Measurements from ENCODE around the gene CDC42BPA.
"Not testable (repeated sequence)": the region's sequence is repeated elsewhere in the genome, so short reads cannot be mapped to it uniquely, and the experiment has no call there.

CDC42BPA gene

DNA sequence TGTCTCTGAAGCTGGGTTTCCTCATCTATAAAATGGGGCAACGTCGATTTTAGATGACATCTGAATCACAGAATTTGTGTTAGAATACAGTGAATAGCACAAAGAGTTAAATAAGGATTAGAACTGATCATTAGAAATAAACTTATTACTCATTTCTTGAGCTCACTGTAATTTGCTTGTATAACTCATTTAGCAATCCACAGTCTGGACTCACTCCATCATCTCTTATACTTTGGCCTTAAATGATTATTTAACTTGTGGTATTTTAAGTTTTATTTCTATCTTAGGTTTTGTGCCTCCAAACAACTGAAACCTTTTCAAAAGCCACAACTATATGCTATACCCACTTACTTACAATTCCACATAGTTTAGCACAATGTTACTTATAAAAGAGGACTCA lies 128.0 kb downstream of the CDC42BPA start:
- no peak for DNase-seq

- DNase-seq, result no peak
Observed at GRCh38 chr1:227185291-227185690, 133.0 kb downstream of the CDC42BPA start.

DNA sequence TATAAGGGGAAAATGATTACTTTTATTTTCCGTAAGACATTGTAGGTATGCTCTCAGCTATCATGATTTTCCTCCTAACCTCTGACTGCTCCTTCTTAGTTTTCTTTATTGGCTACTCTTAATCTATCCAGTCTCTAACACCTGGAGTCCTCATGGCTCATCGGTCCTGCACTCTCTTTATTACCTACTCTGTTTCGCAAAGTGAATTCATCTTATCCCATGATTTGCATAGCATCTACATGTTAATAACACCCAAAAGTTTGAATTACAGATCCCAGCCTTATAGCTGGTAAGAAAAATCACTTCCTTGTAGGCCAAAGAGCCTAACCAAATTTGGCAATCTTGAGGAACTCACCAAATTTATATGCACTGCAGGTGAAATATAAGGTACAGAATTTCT lies 136.3 kb downstream of the CDC42BPA start:
- no peak for DNase-seq

- no peak for DNase-seq
Observed at GRCh38 chr1:227175611-227176010, 142.7 kb downstream of the CDC42BPA start.

DNA sequence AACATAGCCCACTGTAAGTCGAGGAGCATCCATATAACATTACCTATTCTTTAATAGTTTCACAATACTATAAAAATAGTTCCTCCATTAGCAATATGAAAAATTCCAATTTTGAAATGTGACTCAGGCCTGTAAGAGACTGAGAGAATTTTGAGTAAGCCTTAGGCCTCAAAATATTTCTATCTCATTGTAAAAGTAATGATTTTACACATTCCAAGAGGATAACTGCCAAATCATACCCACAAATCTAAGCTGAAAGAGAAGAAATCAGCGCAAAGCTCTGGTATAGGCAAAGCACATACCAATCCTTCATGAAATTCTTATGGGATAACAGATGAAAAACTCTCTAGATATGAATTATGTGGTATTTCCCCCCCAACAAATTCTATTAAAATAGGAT lies 144.1 kb downstream of the CDC42BPA start:
- DNase-seq, result no peak

DNA sequence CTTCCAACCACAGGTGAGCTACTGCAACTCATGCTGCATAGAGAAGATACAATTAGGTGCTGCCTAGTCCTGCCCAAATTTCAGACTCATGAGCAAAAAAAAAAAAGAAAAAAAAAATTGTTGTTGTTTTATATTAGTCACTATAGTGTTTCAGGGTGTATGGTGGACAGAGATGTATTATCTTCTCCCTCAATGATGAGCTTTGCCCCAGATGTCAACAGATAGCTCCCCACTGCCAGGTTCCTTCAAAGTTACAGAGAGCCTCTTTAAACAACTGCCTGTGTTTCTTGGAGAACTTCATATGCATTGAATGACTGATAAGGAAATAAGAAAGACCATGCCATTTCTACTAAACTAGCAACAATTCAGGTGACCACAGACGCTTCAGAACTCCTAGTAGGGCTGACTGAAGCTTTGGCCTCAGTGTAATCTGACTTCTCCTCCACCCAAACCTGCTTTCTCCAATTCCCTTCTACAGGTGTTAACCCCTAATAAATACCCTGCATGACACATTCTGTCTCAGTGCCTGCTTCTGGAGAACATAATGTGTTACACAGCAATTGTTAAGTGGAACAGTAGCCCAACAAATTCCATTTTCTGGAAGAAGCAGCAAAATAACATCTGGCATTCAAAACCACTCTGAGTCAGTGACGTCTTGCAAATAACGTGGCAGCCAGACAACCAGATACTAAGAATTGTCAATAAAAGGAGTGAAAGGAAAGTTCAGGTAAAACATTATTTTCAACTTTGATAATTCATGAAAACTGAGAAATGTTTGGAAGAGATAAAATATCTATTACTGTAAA lies 147.7 kb downstream of the CDC42BPA start:
- no peak for DNase-seq

DNA sequence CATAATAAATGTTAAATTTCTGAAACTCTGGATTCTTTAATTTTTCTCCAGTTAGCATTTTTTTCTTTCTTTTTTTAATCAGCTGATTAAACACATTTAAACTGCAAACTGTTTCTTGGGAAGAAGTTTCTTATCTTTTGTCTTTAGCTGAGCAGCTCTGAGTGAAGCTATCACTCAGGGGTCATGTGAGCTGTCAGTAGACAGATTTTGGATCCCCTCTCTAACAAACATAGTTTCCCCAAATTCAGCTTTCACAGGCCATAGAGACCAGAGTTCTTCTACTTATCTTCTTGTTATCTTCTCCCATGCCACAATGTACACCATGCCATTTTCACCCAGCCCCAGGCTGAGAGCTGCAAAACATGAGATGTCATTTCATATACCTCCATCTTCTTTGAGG lies 148.9 kb downstream of the CDC42BPA start:
- no peak for DNase-seq

- DNase-seq, result no peak
Observed at GRCh38 chr1:227167276-227168101, 150.8 kb downstream of the CDC42BPA start.

DNA sequence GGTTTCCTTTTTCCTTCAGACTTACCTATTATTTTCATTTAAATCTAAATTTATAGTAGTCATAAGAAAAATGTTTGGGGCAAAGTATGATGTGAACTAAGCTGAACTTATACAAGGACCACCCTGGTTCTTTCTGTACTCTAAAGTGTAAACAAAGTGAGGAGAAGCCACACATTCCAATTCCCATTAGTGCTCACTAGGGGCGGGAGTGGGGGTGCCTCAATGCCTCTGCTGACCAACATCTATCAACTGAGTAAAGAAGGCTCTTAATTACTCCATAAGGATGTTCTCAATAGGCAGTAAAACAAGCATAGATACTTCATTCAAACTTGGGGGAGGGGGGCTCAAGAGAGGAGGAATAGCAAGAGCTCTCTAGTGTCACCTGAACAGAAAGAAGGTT lies 151.7 kb downstream of the CDC42BPA start:
- DNase-seq, result no peak

GRCh38 chr1:227161470-227161869 lies 156.8 kb downstream of the CDC42BPA start:
- no peak for DNase-seq

GRCh38 chr1:227156520-227156919 lies 161.8 kb downstream of the CDC42BPA start:
- no peak for DNase-seq

- no peak for DNase-seq
Observed at GRCh38 chr1:227155688-227156087, 162.6 kb downstream of the CDC42BPA start.

DNA sequence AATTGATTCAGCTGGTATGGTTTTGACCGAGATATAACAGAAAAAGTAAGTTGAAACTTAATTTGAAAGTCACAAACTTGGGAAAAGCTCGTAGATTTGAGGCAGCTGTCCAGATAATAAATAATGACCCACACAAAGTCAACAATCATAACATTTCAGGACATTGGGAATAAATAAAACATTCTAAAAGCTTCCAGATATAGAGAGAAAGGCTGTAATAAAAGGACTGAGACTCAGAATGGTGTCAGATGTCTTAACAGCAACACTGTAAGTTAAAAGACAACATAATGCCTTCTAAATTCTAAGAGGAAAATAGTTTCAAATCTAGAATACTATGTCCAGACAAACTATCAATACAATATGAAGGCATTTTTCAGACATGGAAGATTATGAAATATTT lies 163.3 kb downstream of the CDC42BPA start:
- DNase-seq, result no peak

GRCh38 chr1:227152525-227152924 lies 165.8 kb downstream of the CDC42BPA start:
- DNase-seq, result no peak

DNA sequence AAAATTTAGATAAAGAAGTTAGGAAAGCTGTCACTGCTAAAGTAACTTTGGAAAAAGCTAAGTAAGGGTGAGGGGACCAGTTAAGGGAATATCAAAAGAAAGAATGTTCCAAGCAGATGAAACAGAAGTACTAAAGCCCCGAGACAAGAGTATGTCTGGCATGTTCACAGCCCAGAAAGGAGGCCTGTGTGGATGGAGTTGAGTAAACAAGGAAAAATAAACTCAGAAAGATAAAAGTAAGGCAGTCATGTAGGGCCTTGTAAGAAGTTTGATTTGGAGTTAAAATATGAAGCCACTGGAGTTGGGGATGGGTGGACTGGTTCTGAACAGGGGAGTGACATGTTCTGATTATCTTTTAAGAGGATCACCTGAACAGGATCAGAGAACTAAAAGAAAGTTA lies 177.9 kb downstream of the CDC42BPA start:
- DNase-seq, result no peak

- DNase-seq, result no peak
Observed at GRCh38 chr1:227136210-227136820, 182.0 kb downstream of the CDC42BPA start.

DNA sequence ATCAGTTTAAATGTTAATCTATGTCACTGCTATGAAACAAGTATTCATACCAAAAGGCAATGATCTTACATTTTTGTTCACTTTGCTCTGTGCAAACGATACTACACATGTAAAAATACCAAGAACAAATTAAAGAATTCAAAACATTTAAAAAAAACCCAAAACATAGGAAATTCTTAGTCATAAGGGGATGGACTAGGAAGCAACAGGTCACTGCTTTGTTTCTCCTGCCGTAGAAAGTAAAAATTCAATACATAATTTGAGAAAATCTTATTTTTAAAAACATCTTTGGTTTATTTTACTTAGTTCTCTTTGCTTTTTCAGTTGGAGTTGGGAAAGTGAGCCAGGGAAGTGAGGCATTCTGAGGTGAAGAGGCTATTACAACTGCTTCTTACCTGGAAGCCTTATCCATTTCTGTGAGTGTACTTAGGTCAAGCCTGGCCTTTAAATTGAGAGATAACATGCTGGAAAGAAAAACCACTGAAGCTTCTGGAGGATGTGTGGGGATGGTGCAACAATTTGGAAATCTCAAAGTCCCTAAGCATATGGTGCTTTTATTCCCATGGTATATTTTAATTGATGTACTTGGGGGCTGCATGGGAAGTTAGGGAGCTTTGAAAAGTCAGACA lies 183.5 kb downstream of the CDC42BPA start:
- no peak for DNase-seq

- not testable (repeated sequence) for DNase-seq
Observed at GRCh38 chr1:227132695-227133094, 185.6 kb downstream of the CDC42BPA start.

- DNase-seq, result no peak
Observed at GRCh38 chr1:227131193-227131592, 187.1 kb downstream of the CDC42BPA start.

- no peak for DNase-seq
Observed at GRCh38 chr1:227127891-227128290, 190.4 kb downstream of the CDC42BPA start.

DNA sequence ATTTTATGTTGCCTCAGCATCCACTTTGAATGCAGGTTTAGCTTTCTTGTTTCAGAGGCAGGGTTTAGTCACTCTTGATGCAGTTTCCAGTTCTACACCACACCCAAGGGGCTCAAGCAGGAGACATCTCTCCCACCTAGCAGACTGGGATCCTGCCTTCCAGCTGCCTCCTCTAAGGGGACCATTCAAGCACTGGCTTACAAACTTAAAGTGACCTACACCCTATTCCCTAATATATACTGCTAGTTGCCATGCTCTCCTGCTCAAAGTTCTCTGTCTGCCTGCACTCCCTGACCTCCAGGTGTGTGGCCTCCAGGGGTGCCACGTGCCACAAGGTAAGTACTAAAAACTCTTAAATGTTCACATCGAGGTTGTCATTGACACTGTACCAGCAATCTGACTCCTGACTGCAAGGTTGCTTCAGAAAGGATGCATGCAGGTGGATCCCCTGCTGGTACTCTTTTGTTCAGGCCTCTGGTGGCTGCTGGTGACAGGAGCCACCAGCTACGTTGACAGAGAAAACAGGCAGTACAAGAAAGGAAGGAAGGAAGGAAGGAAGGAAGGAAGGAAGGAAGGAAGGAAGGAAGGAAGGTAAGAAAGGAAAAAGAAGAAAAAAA lies 192.3 kb downstream of the CDC42BPA start:
- no peak for DNase-seq

- no peak for DNase-seq
Observed at GRCh38 chr1:227124473-227124872, 193.8 kb downstream of the CDC42BPA start.

DNA sequence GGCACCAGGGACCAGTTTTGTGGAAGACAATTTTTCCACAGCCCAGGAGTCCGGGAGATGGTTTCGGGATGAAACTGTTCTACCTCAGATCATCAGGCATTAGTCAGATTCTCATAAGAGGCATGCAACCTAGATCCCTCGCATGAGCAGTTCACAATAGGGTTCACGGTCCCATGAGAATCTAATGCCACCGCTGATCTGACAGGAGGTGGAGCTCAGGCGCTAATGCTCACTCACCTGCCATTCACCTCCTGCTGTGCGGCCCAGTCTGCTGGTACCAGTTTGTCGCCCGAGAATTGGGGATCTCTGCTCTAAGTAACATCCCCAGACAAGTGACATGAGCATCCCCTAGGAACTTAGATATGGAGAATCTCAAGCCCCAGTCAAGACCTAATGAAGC lies 197.5 kb downstream of the CDC42BPA start:
- no peak for DNase-seq
